Loucy (cell line): Measurements from ENCODE around the gene SIRPB2.

Experiments
- H2AFZ ChIP-seq: fragments of 200-600 bp; sonication (generic); 2 replicates; pipeline ENCODE4 v1.6.0; 2016; ENCODE audit warnings: antibody characterized with exemption, mild to moderate bottlenecking, low read length, moderate library complexity
- H3F3A ChIP-seq: fragments of 200-600 bp; 2 replicates; pipeline ENCODE4 v1.6.0; 2016; ENCODE audit warnings: antibody characterized with exemption, low read depth, mild to moderate bottlenecking
- H3K27me3 ChIP-seq: fragments of 200-600 bp; sonication (generic); 2 replicates; pipeline ENCODE4 v1.6.1; 2014; ENCODE audit warnings: low read length, mild to moderate bottlenecking; ENCODE audit not compliant: insufficient read depth, poor library complexity, severe bottlenecking
- H3K36me3 ChIP-seq: fragments of 200-600 bp; sonication (generic); 2 replicates; pipeline ENCODE4 v1.6.1; 2016; ENCODE audit warnings: low read length; ENCODE audit not compliant: insufficient read depth
- H3K4me1 ChIP-seq: fragments of 200-600 bp; sonication (generic); 2 replicates; pipeline ENCODE4 v1.5.1; 2014; ENCODE audit warnings: low read length, mild to moderate bottlenecking; ENCODE audit not compliant: insufficient read depth, poor library complexity, severe bottlenecking
- H3K4me2 ChIP-seq: fragments of 200-600 bp; sonication (generic); 2 replicates; pipeline ENCODE4 v1.6.0; 2014; ENCODE audit warnings: antibody characterized with exemption, low read length, low read depth, mild to moderate bottlenecking; ENCODE audit not compliant: poor library complexity, severe bottlenecking
- H3K4me3 ChIP-seq: fragments of 200-600 bp; sonication (generic); 2 replicates; pipeline ENCODE4 v1.5.1; 2014; ENCODE audit warnings: low read length, mild to moderate bottlenecking, mixed read lengths; ENCODE audit not compliant: poor library complexity, severe bottlenecking
- H3K79me2 ChIP-seq: fragments of 200-600 bp; sonication (generic); 2 replicates; pipeline ENCODE4 v1.6.1; 2014; ENCODE audit warnings: low read length; ENCODE audit not compliant: insufficient read depth
- H3K9ac ChIP-seq: fragments of 200-600 bp; sonication (generic); 2 replicates; pipeline ENCODE4 v1.6.0; 2014; ENCODE audit warnings: mild to moderate bottlenecking, low read depth, low read length, moderate library complexity; ENCODE audit not compliant: poor library complexity, severe bottlenecking
- H3K9me2 ChIP-seq: fragments of 200-600 bp; sonication (generic); replicated peaks from 2 replicates; pipeline ENCODE4 v1.6.1; 2016; ENCODE audit warnings: low read depth, low read length, mixed read lengths
- H3K9me3 ChIP-seq: fragments of 200-600 bp; sonication (generic); 2 replicates; pipeline ENCODE4 v1.6.1; 2014; ENCODE audit warnings: mild to moderate bottlenecking, antibody characterized with exemption, low read length, low read depth; ENCODE audit not compliant: insufficient read depth
- H4K20me1 ChIP-seq: fragments of 200-600 bp; sonication (generic); 2 replicates; pipeline ENCODE4 v1.6.0; 2014; ENCODE audit warnings: antibody characterized with exemption, low read length, mild to moderate bottlenecking; ENCODE audit not compliant: insufficient read depth, poor library complexity, severe bottlenecking
- EZH2phosphoT487 ChIP-seq: fragments of 200-600 bp; IDR thresholded peaks from 2 replicates; pipeline ENCODE4 v1.6.1; 2018; ENCODE audit warnings: antibody characterized with exemption, mild to moderate bottlenecking, moderate library complexity, borderline replicate concordance
- TF ChIP-seq, protein P1 (sequence below): fragments of 200-600 bp; sonication (generic); conservative IDR thresholded peaks from 2 replicates; pipeline ENCODE4 v1.5.1; 2014; ENCODE audit warnings: mild to moderate bottlenecking, antibody characterized with exemption, low read length

Gene SIRPB2

DNA sequence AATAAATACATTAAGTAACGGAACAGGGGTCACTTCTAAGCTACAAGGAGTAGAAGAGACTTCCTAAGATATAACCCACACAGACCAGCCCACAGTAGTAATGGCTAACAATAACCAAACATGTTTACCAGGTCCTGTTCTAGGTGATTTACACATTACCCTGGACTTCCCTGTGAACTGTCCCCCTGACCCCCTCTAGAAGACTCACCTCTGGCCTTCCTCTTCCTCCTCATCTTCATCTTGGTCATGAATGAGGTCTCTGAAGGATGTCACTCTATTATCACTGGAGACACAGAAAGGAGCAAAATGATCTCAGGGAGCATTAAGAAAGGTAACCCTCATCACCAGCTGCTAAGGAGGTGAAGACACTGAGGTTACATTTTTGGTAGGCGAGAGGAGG, 33.2 kb downstream of the SIRPB2 start:
- no peak overlapping the region for H3K4me2 ChIP-seq
- no peak overlapping the region for H3K9ac ChIP-seq
- H3K4me1 ChIP-seq: peaks cover 9% of the 10 kb centered on the region
- no peaks in the 10 kb centered on the region for H3K9me3 ChIP-seq
- H3F3A ChIP-seq: no peaks in the 10 kb centered on the region
- H3K27me3 ChIP-seq: no peaks in the 10 kb centered on the region
- TF ChIP-seq, protein P1, sequence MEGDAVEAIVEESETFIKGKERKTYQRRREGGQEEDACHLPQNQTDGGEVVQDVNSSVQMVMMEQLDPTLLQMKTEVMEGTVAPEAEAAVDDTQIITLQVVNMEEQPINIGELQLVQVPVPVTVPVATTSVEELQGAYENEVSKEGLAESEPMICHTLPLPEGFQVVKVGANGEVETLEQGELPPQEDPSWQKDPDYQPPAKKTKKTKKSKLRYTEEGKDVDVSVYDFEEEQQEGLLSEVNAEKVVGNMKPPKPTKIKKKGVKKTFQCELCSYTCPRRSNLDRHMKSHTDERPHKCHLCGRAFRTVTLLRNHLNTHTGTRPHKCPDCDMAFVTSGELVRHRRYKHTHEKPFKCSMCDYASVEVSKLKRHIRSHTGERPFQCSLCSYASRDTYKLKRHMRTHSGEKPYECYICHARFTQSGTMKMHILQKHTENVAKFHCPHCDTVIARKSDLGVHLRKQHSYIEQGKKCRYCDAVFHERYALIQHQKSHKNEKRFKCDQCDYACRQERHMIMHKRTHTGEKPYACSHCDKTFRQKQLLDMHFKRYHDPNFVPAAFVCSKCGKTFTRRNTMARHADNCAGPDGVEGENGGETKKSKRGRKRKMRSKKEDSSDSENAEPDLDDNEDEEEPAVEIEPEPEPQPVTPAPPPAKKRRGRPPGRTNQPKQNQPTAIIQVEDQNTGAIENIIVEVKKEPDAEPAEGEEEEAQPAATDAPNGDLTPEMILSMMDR: no peak
- no peak for TF ChIP-seq EZH2phosphoT487
- peaks cover 23% of the 10 kb centered on the region; the same call in 1 of the 2 replicates for H3K79me2 ChIP-seq
- no peak overlapping the region for H3K4me3 ChIP-seq
- no peaks in the 10 kb centered on the region for H3K9me2 ChIP-seq
- no peak overlapping the region for H2AFZ ChIP-seq
- peaks cover 75% of the 10 kb centered on the region for H3K36me3 ChIP-seq
- H4K20me1 ChIP-seq: peaks cover 6% of the 10 kb centered on the region

DNA sequence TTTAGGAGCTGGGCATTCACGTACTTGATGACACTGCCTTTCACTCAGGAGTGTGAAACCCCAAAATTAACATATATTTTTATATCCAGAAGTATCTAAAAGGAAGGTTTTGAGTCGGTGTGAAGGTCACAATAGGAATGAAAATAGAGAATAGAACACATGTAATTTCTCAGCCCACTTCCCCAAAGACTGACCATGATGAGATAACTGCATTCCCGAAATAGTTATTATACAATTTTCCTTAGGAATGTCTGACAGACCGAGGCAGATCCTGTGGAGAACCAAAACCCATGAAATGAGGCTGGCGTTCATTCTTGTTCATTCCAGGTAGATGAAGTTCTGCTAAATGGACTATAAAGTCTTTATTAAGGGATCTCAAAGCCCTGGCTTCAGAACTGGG, 34.9 kb downstream of the SIRPB2 start:
- Histone ChIP-seq H3K4me2 (no peak overlapping the region), H4K20me1 (no peaks in the 10 kb centered on the region), H3K9me3 (peaks cover 5% of the 10 kb centered on the region; the same call in 1 of the 2 replicates), H3K36me3 (peaks cover 92% of the 10 kb centered on the region), H3F3A (no peaks in the 10 kb centered on the region), H3K4me1 (no peaks in the 10 kb centered on the region), H3K9me2 (no peaks in the 10 kb centered on the region), H3K27me3 (no peaks in the 10 kb centered on the region), H2AFZ (no peak overlapping the region), H3K79me2 (peaks cover 8% of the 10 kb centered on the region; the same call in 1 of the 2 replicates), H3K4me3 (no peak overlapping the region), H3K9ac (no peak overlapping the region)
- TF ChIP-seq, protein P1: no peak
- no peak for TF ChIP-seq EZH2phosphoT487

DNA sequence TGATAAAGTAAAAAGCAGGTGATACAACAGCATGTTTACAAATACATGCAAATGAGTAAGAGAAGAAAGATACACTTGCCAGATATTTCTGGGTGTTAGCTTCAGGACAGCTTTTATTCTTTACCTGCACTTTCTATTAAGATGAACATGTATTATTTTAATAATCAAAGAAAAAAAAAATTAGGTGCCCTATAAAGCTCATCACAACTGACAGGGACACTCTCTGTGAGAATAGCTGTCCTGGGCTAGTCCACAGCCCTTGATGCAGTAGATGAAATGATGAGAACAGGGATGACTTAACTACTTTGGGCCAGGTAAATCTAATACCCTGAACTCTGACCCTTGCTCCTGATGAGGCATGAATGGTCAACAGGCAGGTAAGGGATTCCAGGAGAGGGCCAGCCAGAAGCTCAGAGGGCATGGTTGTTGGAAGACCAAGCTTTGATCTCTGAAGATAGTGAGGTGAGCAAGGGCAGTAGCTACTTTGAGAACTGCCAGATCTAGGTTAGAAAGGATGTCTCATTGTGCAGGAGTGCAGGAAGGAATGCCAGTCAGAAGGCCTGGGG, 40.2 kb downstream of the SIRPB2 start:
- Histone ChIP-seq H3K9me2 (no peaks in the 10 kb centered on the region), H3K79me2 (no peaks in the 10 kb centered on the region), H3K4me3 (no peak overlapping the region), H3K4me2 (no peak overlapping the region), H3K27me3 (no peaks in the 10 kb centered on the region), H4K20me1 (no peaks in the 10 kb centered on the region), H3K4me1 (no peaks in the 10 kb centered on the region), H3K9ac (no peak overlapping the region), H3K9me3 (peaks cover 15% of the 10 kb centered on the region; the same call in 1 of the 2 replicates), H3K36me3 (peaks cover 99% of the 10 kb centered on the region), H3F3A (no peaks in the 10 kb centered on the region), H2AFZ (no peak overlapping the region)
- no peak for TF ChIP-seq EZH2phosphoT487
- TF ChIP-seq, protein P1: no peak
